Endothelial cell of umbilical vein (primary cell): ENCODE measurements around the gene ADH7. TPM values are rescaled to one million over a fixed set of nuclear protein-coding genes. Genes with fewer than 3 reads are reported as not detected.
"Not testable (repeated sequence)": the region's sequence is repeated elsewhere in the genome, so short reads cannot be mapped to it uniquely, and the experiment has no call there.

Experiments
- BruUV-seq: library from RNA; stranded (reverse); fragments of 400-500 nt; replicated peaks from 2 replicates; lab custom pipeline; 2021; lab: Mats Ljungman, UMichigan
- CTCF ChIA-PET: fragments of 300-600, 350-600 bp; sonication (Branson Sonifier 250); formaldehyde crosslinking; loops from one replicate; lab custom pipeline; 2021; ENCODE audit warnings: antibody characterized with exemption, inconsistent platforms; lab: Charles Lee
- POLR2A ChIA-PET: fragments of 300-600, 350-600 bp; sonication (Branson Sonifier 250); formaldehyde crosslinking; loops from one replicate; lab custom pipeline; 2021; ENCODE audit warnings: antibody characterized with exemption, inconsistent platforms; lab: Charles Lee
- DNase-seq: peaks from one replicate; pipeline ENCODE4 v3.0.0-alpha.2; 2011; ENCODE audit warnings: low read depth, low spot score
- FAIRE-seq: peaks from 2 replicates; lab custom pipeline; 2011; peaks lifted over from hg19 to GRCh38; lab: Jason Lieb, UNC
- H2AFZ ChIP-seq: 2 replicates; pipeline ENCODE4 v1.6.0; 2012; ENCODE audit warnings: low read depth, low read length, control low read depth, inconsistent platforms
- H3K27ac ChIP-seq: 2 replicates; pipeline ENCODE4 v1.5.1; 2011; ENCODE audit warnings: low read depth, mild to moderate bottlenecking, control low read depth, low read length, moderate library complexity; ENCODE audit not compliant: insufficient read depth
- H3K27me3 ChIP-seq, 2 experiments: 2 replicates each; pipeline versions ENCODE4 v1.6.0 to v1.6.1; 2011; ENCODE audit warnings: low read length in 2 of 2, mixed read lengths in 1 of 2; ENCODE audit not compliant: control insufficient read depth in 2 of 2, insufficient read depth in 2 of 2
- H3K36me3 ChIP-seq, 2 experiments: 2 replicates in 1 of 2; 3 replicates in 1 of 2; pipeline ENCODE4 v1.5.1; 2011; ENCODE audit warnings: low read length in 2 of 2, mild to moderate bottlenecking in 1 of 2, moderate library complexity in 1 of 2; ENCODE audit not compliant: control insufficient read depth in 2 of 2, insufficient read depth in 2 of 2; ENCODE audit errors: extremely low read depth in 1 of 2
- H3K4me1 ChIP-seq: 3 replicates; pipeline ENCODE4 v1.5.1; 2011; ENCODE audit warnings: mild to moderate bottlenecking, low read length; ENCODE audit not compliant: control insufficient read depth, insufficient read depth; ENCODE audit errors: extremely low read depth
- H3K4me2 ChIP-seq: 2 replicates; pipeline ENCODE4 v1.6.1; 2011; ENCODE audit warnings: low read length, control low read depth, mixed read lengths; ENCODE audit not compliant: insufficient read depth
- H3K4me3 ChIP-seq, 3 experiments: fragments of 200-600 bp in 1 of 3; sonication (generic), shearing (Covaris generic) in 1 of 3; replicated peaks in 1 of 3; 2 replicates each; pipeline ENCODE4 v1.5.1; 2011 to 2016; ENCODE audit warnings: control low read depth in 3 of 3, low read length in 3 of 3, mild to moderate bottlenecking in 2 of 3, inconsistent platforms in 1 of 3, low read depth in 1 of 3, moderate library complexity in 1 of 3; ENCODE audit not compliant: insufficient read depth in 1 of 3
- H3K79me2 ChIP-seq: 2 replicates; pipeline ENCODE4 v1.6.0; 2012; ENCODE audit warnings: low read length, inconsistent platforms; ENCODE audit not compliant: control insufficient read depth, insufficient read depth
- H3K9ac ChIP-seq: replicated peaks from 2 replicates; pipeline ENCODE3; 2011; ENCODE audit warnings: low read length, control low read depth; ENCODE audit not compliant: insufficient read depth; ENCODE audit errors: extremely low read depth
- H3K9me1 ChIP-seq: replicated peaks from 3 replicates; pipeline ENCODE4 v1.6.0; 2011; ENCODE audit warnings: mild to moderate bottlenecking, low read length; ENCODE audit not compliant: control insufficient read depth, insufficient read depth; ENCODE audit errors: extremely low read depth
- H3K9me3 ChIP-seq: replicated peaks from 2 replicates; pipeline ENCODE4 v1.5.1; 2012; ENCODE audit warnings: low read length, inconsistent platforms; ENCODE audit not compliant: control insufficient read depth, insufficient read depth
- H4K20me1 ChIP-seq: replicated peaks from 2 replicates; pipeline ENCODE3; 2011; ENCODE audit warnings: mild to moderate bottlenecking, low read length; ENCODE audit not compliant: control insufficient read depth, insufficient read depth; ENCODE audit errors: extremely low read depth
- CTCF ChIP-seq, 2 donors: IDR thresholded peaks; 1 replicate in 1 of 2; 2 replicates in 1 of 2; pipeline ENCODE4 v1.5.1; 2011; ENCODE audit warnings: low read length in 2 of 2, mild to moderate bottlenecking in 2 of 2, moderate library complexity in 2 of 2, control low read depth in 1 of 2, inconsistent platforms in 1 of 2, low read depth in 1 of 2; ENCODE audit not compliant: insufficient read depth in 1 of 2; ENCODE audit errors: extremely low read depth in 1 of 2
- EZH2 ChIP-seq: IDR thresholded peaks from 2 replicates; pipeline ENCODE4 v1.6.1; 2012; ENCODE audit warnings: borderline replicate concordance, low read depth, mild to moderate bottlenecking, moderate library complexity, low read length, inconsistent platforms; ENCODE audit not compliant: severe bottlenecking
- FOS ChIP-seq: IDR thresholded peaks from 2 replicates; pipeline ENCODE4 v1.6.1; 2011; ENCODE audit warnings: mild to moderate bottlenecking, low read length, moderate library complexity, borderline replicate concordance; ENCODE audit not compliant: insufficient read depth
- GATA2 ChIP-seq: IDR thresholded peaks from 2 replicates; pipeline ENCODE4 v1.7.0; 2011; ENCODE audit warnings: low read depth, mild to moderate bottlenecking, moderate library complexity, mixed read lengths, low read length; ENCODE audit not compliant: insufficient read length, insufficient read depth
- JUN ChIP-seq: IDR thresholded peaks from 2 replicates; pipeline ENCODE4 v1.6.1; 2011; ENCODE audit warnings: borderline replicate concordance, low read depth; ENCODE audit not compliant: insufficient read length, insufficient read depth
- MAX ChIP-seq: IDR thresholded peaks from 2 replicates; pipeline ENCODE4 v1.6.1; 2011; ENCODE audit not compliant: insufficient read depth, insufficient read length
- MYC ChIP-seq: IDR thresholded peaks from one replicate; pipeline ENCODE4 v1.6.1; 2011; ENCODE audit warnings: mild to moderate bottlenecking, low read depth, low read length
- POLR2A ChIP-seq: IDR thresholded peaks from 2 replicates; pipeline ENCODE4 v1.6.1; 2012; ENCODE audit warnings: low read depth, mild to moderate bottlenecking, control low read depth, low read length
- POLR2AphosphoS5 ChIP-seq: IDR thresholded peaks from 2 replicates; pipeline ENCODE4 v1.6.1; 2012; ENCODE audit warnings: low read depth, mild to moderate bottlenecking, control low read depth, low read length, moderate library complexity; ENCODE audit not compliant: insufficient read depth
- dilution Hi-C: fragments of 300-500 bp; cut with MboI; formaldehyde crosslinking; loops from one replicate; pipeline ENCODE4 v1.15.0; 2019; ENCODE audit warnings: low sequenced_read_pairs; ENCODE audit not compliant: extremely low pct_ligation_motif_present
- intact Hi-C: fragments of 100-400 bp; cut with micrococcal nuclease; formaldehyde crosslinking; loops from one replicate; pipeline ENCODE4 v1.10.0; 2022
- polyA plus RNA-seq, 4 experiments: library from polyadenylated mRNA; depleted of rRNA in 3 of 4; stranded (reverse) in 3 of 4; unstranded in 1 of 4; fragments of >200 nt; gene quantifications; 2 replicates each; pipeline versions ENCODE4 v1.2.1 to v1.2.3, GENCODE V29; 2011 to 2012; ENCODE audit warnings: missing spikeins in 1 of 4
- total RNA-seq: library from RNA; stranded (reverse); gene quantifications from 2 replicates; pipeline ENCODE4 v1.2.3, GENCODE V29; 2021

ADH7 gene
- total and polyA plus RNA-seq, 2 donors (not counting 3 experiments of a cell fraction or from before 2014, with no cell fraction given), result not detected

GRCh38 chr4:99417125-99417524 is 18.0 kb downstream of the ADH7 start:
- H3K79me2 ChIP-seq, result no peaks in the 10 kb centered on the region
- H3K9me1 ChIP-seq, result no peaks in the 10 kb centered on the region
- no peak for TF ChIP-seq MYC
- no peak for TF ChIP-seq GATA2
- no peak for TF ChIP-seq EZH2
- TF ChIP-seq FOS, result no peak
- no peak for TF ChIP-seq CTCF (IDR thresholded peaks at IDR 0.05; ENCODE audit: extremely low read depth in 1 of 2, insufficient read depth in 1 of 2, low read depth in 1 of 2, low read length in 2 of 2)
- no peak for TF ChIP-seq POLR2A
- no peak for TF ChIP-seq JUN
- TF ChIP-seq POLR2AphosphoS5, result no peak
- no peak for TF ChIP-seq MAX
- BruUV-seq, result no TSS peak
- no peaks in the 10 kb centered on the region for H3K9me3 ChIP-seq
- ChIA-PET CTCF (interaction anchor here (0.9 to 3.0 kb wide), 2 partner anchors 12 to 46 kb away, joined by 3 to 14 read pairs; no protein-coding TSS in a partner anchor), POLR2A (no interaction called here)
- H3K4me1 ChIP-seq, result no peaks in the 10 kb centered on the region
- no peaks in the 10 kb centered on the region for H3K36me3 ChIP-seq
- DNase-seq (no peak), FAIRE-seq (no peak)
- H3K27me3 ChIP-seq, result peaks cover 3 to 8% of the 10 kb centered on the region in 2 experiments
- intact Hi-C loops (no loop called here), dilution Hi-C loops (no loop called here)
- no peak overlapping the region for H3K4me3 ChIP-seq
- no peak overlapping the region for H3K27ac ChIP-seq
- H4K20me1 ChIP-seq, result no peaks in the 10 kb centered on the region
- no peak overlapping the region for H3K9ac ChIP-seq
- H3K4me2 ChIP-seq, result no peak overlapping the region
- no peak overlapping the region for H2AFZ ChIP-seq

- DNase-seq, H3K27ac ChIP-seq, POLR2A ChIA-PET, intact Hi-C loops, H3K4me2 ChIP-seq, BruUV-seq, dilution Hi-C loops, H3K36me3 ChIP-seq, H2AFZ ChIP-seq, H3K4me3 ChIP-seq, H4K20me1 ChIP-seq, H3K9me1 ChIP-seq, FAIRE-seq, H3K4me1 ChIP-seq, H3K9ac ChIP-seq, H3K79me2 ChIP-seq, H3K9me3 ChIP-seq: not testable (repeated sequence)
- CTCF ChIA-PET, result interaction anchor here (1.0 to 3.0 kb wide), 3 partner anchors 10 to 296 kb away, joined by 3 to 14 read pairs (median 3); no protein-coding TSS in a partner anchor
- peaks cover 3 to 13% of the 10 kb centered on the region in 2 experiments for H3K27me3 ChIP-seq
These were observed 19.4 kb downstream of the ADH7 start for GRCh38 chr4:99415762-99416161.

- dilution Hi-C loops, BruUV-seq, DNase-seq, H2AFZ ChIP-seq, H3K9ac ChIP-seq, FAIRE-seq, H3K36me3 ChIP-seq, H4K20me1 ChIP-seq, H3K4me2 ChIP-seq, H3K9me3 ChIP-seq, POLR2A ChIA-PET, intact Hi-C loops, H3K27ac ChIP-seq, H3K4me3 ChIP-seq, H3K4me1 ChIP-seq, H3K79me2 ChIP-seq, H3K9me1 ChIP-seq: not testable (repeated sequence)
- peaks cover 3 to 16% of the 10 kb centered on the region in 2 experiments for H3K27me3 ChIP-seq
- CTCF ChIA-PET, result interaction anchor here (1.0 to 3.0 kb wide), 4 partner anchors 10 to 295 kb away, joined by 3 to 14 read pairs (median 3); no protein-coding TSS in a partner anchor
These were observed 20.2 kb downstream of the ADH7 start for GRCh38 chr4:99414902-99415301.
